NCI-H1930 (cell line): ENCODE data around the gene CHST4.
A peak's percentile ranks its signal among the peaks of the same experiment; 100 is the strongest.
"Not testable (repeated sequence)": the region's sequence is repeated elsewhere in the genome, so short reads cannot be mapped to it uniquely, and the experiment has no call there.

Experiments
- DNase-seq, 2 experiments: peaks; one replicate each; lab custom pipeline; 2025; lab: John Stamatoyannopoulos, UW

Gene CHST4

GRCh38 chr16:71526111-71526631, at the start of gene CHST4:
CHST4 (plus strand) TSS chr16:71526426; CDS start chr16:71536678, 10,252 bp downstream.
- DNase-seq: no peak

- no peak for DNase-seq
These were observed 49.6 kb upstream of the CHST4 start for GRCh38 chr16:71476457-71477124.

- peak in 1 of 2 experiments; percentile 1 for DNase-seq
These were observed 46.8 kb upstream of the CHST4 start for GRCh38 chr16:71479420-71479819.

- DNase-seq: no peak
These were observed 45.3 kb upstream of the CHST4 start for GRCh38 chr16:71480956-71481355.

- DNase-seq: no peak
These were observed 43.7 kb upstream of the CHST4 start for GRCh38 chr16:71482569-71482968.

- DNase-seq: peak; percentile 63 to 75
These were observed 42.0 kb upstream of the CHST4 start for GRCh38 chr16:71484006-71484893.

GRCh38 chr16:71489122-71489521, 37.1 kb upstream of the CHST4 start, which contains the start of gene ZNF19:
ZNF19 (minus strand) TSS chr16:71489324; CDS start chr16:71482114, 7,210 bp downstream.
- DNase-seq: no peak

- no peak for DNase-seq
These were observed 35.9 kb upstream of the CHST4 start for GRCh38 chr16:71490361-71490760.

GRCh38 chr16:71491054-71491453, 35.2 kb upstream of the CHST4 start:
- no peak for DNase-seq

- no peak for DNase-seq
These were observed 33.4 kb upstream of the CHST4 start for GRCh38 chr16:71492786-71493185.

- DNase-seq: no peak
These were observed 33.0 kb upstream of the CHST4 start for GRCh38 chr16:71493213-71493612.

- no peak for DNase-seq
These were observed 28.2 kb upstream of the CHST4 start for GRCh38 chr16:71498031-71498430.

GRCh38 chr16:71499775-71500364, 26.4 kb upstream of the CHST4 start:
- peak in 1 of 2 experiments; percentile 23 for DNase-seq

- DNase-seq: no peak
These were observed 25.3 kb upstream of the CHST4 start for GRCh38 chr16:71500964-71501363.

- no peak for DNase-seq
These were observed 24.7 kb upstream of the CHST4 start for GRCh38 chr16:71501547-71501946.

GRCh38 chr16:71504051-71504450, 22.2 kb upstream of the CHST4 start:
- DNase-seq: not testable (repeated sequence)

- no peak for DNase-seq
These were observed 21.3 kb upstream of the CHST4 start for GRCh38 chr16:71504901-71505300.

GRCh38 chr16:71507061-71507460, 19.2 kb upstream of the CHST4 start:
- DNase-seq: no peak

GRCh38 chr16:71513302-71513701, 12.9 kb upstream of the CHST4 start:
- no peak for DNase-seq

GRCh38 chr16:71514476-71514875, 11.8 kb upstream of the CHST4 start:
- no peak for DNase-seq

- no peak for DNase-seq
These were observed 11.2 kb upstream of the CHST4 start for GRCh38 chr16:71515026-71515425.

GRCh38 chr16:71520550-71520949, 5.7 kb upstream of the CHST4 start:
- no peak for DNase-seq
